GM23248 (cell line): ENCODE measurements around the gene CDC45.

Experiments
- EZH2 ChIP-seq: fragments of 200-600 bp; sonication (generic); IDR thresholded peaks from 2 replicates; pipeline ENCODE4 v1.6.1; 2018; ENCODE audit warnings: antibody characterized with exemption, mild to moderate bottlenecking; ENCODE audit not compliant: insufficient read depth, poor library complexity, severe bottlenecking
- EZH2phosphoT487 ChIP-seq: fragments of 200-600 bp; sonication (generic); IDR thresholded peaks from 2 replicates; pipeline ENCODE4 v1.6.1; 2018; ENCODE audit warnings: antibody characterized with exemption, moderate library complexity, mild to moderate bottlenecking, low read depth; ENCODE audit not compliant: insufficient read depth

GRCh38 chr22:19526702-19527111, 47.0 kb downstream of the CDC45 start:
- no peak for TF ChIP-seq EZH2phosphoT487
- TF ChIP-seq EZH2, result no peak
